ENCODE results near the gene FNDC7.
A peak's percentile ranks its signal among the peaks of the same experiment; 100 is the strongest.

The FNDC7 gene

DNA sequence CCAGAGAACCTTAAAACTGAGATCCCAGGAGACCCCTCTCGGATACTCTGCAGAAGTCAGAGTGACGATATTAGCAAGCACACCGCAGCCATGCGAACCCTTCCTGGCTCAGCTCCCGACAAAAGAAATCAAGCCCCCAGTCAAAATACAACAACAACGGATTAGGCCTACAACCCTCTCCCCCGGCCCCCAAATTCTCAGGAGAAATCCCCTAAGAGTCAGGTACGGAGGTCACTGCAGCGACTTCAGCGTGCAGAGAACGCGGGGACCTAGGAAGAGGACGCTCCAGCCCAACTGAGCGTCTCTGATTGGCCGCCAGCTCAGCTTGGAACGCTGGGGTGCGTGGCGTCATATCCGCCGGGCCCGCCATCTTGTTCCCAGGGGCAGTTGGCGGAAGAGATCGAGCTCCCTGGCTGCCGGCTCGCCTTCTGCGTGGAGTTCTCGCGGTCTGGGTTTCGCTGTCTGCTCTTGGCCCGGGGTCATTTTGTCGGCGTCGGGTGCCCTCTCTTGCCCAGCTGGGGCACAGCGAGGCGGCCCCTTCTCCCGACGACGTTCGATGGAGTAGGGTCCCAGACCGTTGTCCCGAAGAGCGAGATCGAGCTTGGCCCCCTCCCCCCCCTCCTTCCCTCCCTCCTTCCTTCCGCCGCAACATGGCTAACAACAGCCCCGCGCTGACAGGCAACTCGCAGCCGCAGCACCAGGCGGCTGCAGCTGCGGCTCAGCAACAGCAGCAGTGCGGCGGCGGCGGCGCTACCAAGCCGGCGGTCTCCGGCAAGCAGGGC, 20.6 kb upstream of the FNDC7 start, which contains the start of gene PRPF38B:
PRPF38B (plus strand) TSS at position 369 of the 782 bp plus-strand sequence; CDS start at position 651, 282 bp downstream.
- TF ChIP-seq POLR2AphosphoS5 (IDR thresholded peaks at IDR 0.05; ENCODE audit: low read depth, low read length), result peak; percentile 98
- no peak for TF ChIP-seq FOXP2 (optimal IDR thresholded peaks at IDR 0.05; ENCODE audit: borderline replicate concordance, extremely low read depth, extremely low read length, insufficient read depth)
- TF ChIP-seq REST (IDR thresholded peaks at IDR 0.05; ENCODE audit: insufficient read depth in 1 of 2, low read depth in 2 of 2, low read length in 2 of 2), result peak in 1 of 2 experiments; percentile 30; a peak in 1 of 4 replicates
- TF ChIP-seq SIN3A (IDR thresholded peaks at IDR 0.05; ENCODE audit: borderline replicate concordance, insufficient read depth, low read length), result peak; percentile 16; the same call in 1 of the 2 replicates
- TF ChIP-seq TAF1 (IDR thresholded peaks at IDR 0.05; ENCODE audit: borderline replicate concordance, insufficient read depth, low read length), result peak; percentile 86; the same call in 1 of the 2 replicates

- TF ChIP-seq SIN3A (IDR thresholded peaks at IDR 0.05; ENCODE audit: borderline replicate concordance, insufficient read depth, low read length) (no peak), REST (IDR thresholded peaks at IDR 0.05; ENCODE audit: insufficient read depth in 1 of 2, low read depth in 2 of 2, low read length in 2 of 2) (no peak)
These were observed 19.7 kb upstream of the FNDC7 start for GRCh38 chr1:108692724-108693655.

DNA sequence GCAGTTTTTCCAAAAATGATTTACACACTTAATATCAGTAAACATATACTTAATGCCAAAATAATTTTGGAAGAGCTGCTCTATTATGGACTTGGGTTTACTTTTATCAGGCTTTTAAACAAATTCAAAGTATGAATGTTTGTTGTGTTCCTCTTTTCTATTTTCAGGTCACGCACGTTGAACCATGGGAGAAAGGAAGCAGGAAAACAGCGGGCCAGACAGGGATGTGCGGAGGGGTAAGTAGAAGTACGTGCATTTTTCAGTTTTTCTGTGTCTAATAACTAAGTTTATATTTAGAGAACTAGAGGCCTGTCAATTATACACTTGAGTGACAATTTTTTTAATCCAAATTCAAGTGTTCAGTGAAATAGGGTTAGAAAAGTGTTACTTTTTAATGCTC, 17.2 kb upstream of the FNDC7 start:
- TF ChIP-seq SIN3A (IDR thresholded peaks at IDR 0.05; ENCODE audit: borderline replicate concordance, insufficient read depth, low read length), result no peak
- no peak for TF ChIP-seq REST (IDR thresholded peaks at IDR 0.05; ENCODE audit: insufficient read depth in 1 of 2, low read depth in 2 of 2, low read length in 2 of 2)
- no peak for TF ChIP-seq TAF1 (IDR thresholded peaks at IDR 0.05; ENCODE audit: borderline replicate concordance, insufficient read depth, low read length)
- no peak for TF ChIP-seq POLR2AphosphoS5 (IDR thresholded peaks at IDR 0.05; ENCODE audit: low read depth, low read length)
- TF ChIP-seq FOXP2 (optimal IDR thresholded peaks at IDR 0.05; ENCODE audit: borderline replicate concordance, extremely low read depth, extremely low read length, insufficient read depth), result no peak

DNA sequence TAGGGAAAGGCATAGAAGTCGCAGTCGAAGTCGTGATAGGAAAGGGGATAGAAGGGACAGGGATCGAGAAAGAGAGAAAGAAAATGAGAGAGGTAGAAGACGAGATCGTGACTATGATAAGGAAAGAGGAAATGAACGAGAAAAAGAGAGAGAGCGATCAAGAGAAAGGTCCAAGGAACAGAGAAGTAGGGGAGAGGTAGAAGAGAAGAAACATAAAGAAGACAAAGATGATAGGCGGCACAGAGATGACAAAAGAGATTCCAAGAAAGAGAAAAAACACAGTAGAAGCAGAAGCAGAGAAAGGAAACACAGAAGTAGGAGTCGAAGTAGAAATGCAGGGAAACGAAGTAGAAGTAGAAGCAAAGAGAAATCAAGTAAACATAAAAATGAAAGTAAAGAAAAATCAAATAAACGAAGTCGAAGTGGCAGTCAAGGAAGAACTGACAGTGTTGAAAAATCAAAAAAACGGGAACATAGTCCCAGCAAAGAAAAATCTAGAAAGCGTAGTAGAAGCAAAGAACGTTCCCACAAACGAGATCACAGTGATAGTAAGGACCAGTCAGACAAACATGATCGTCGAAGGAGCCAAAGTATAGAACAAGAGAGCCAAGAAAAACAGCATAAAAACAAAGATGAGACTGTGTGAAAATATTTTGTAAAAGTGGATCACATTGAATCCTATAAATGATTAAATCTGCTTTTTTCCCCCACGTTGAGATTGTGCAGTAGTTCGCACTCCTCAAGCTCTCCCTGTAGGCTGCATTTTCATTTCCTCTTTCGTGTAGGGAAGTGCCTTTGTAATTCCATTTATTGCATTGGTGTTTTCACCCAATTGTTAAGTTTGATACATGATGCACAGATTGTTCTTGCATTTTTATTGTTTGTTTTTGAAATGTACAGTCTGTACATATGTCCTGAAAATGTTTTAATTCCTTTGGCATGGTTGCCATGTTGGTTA, 13.1 kb upstream of the FNDC7 start:
- TF ChIP-seq POLR2AphosphoS5 (IDR thresholded peaks at IDR 0.05; ENCODE audit: low read depth, low read length) (no peak), REST (IDR thresholded peaks at IDR 0.05; ENCODE audit: insufficient read depth in 1 of 2, low read depth in 2 of 2, low read length in 2 of 2) (no peak), SIN3A (IDR thresholded peaks at IDR 0.05; ENCODE audit: borderline replicate concordance, insufficient read depth, low read length) (no peak), FOXP2 (optimal IDR thresholded peaks at IDR 0.05; ENCODE audit: borderline replicate concordance, extremely low read depth, extremely low read length, insufficient read depth) (no peak), TAF1 (IDR thresholded peaks at IDR 0.05; ENCODE audit: borderline replicate concordance, insufficient read depth, low read length) (no peak)

Measured in PFSK-1 (cell line).